D341Med (cell line): Measurements from ENCODE around the gene ETS2.
"Not testable (repeated sequence)": the region's sequence is repeated elsewhere in the genome, so short reads cannot be mapped to it uniquely, and the experiment has no call there.

Experiments
- DNase-seq: peaks from one replicate; pipeline ENCODE4 v3.0.0; 2012; ENCODE audit warnings: low spot score

Gene ETS2

DNA sequence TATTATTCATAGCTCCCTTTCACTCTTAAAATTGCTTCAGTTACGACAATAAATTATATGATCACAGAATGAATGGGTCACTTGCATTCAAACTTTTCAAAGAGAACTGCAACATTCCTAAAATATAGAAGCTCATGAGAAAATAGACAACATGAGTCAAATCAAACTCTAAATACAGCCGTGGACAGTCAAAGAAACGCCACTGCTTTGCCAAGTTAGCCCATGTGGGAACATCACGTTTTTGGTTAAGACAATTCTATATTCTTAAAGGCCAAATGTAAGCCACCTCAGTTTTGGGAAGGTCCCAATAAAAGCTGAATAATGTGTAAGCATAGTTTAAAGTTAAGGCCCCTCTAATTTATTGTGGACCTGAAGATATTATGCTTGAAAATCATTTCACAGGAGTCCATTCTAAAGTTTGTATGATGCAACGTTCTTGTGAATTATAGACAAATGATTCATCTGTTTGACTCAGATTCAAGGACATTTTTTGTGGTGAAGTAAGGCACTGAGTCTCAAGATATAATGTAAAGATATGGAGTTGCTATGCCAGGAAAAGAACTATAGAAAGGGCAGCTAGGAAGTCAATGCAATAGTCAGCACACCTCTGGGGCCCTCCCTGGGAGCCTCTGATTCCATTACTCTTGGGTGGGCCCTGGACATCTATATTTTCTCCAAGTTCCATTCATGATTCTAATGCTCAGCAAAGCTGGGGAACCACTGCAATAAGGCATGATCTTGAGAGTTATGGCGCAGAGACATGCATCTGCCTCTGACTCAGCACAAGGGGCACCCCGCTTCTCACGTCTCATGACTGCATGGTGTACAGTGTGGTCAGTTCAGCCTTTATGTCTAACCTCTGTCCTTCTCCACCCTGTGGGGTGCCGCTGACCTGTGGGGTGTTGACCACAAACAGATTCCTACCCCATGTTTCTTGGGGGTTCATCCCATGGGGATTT is 33.9 kb downstream of the ETS2 start:
- DNase-seq = no peak

DNA sequence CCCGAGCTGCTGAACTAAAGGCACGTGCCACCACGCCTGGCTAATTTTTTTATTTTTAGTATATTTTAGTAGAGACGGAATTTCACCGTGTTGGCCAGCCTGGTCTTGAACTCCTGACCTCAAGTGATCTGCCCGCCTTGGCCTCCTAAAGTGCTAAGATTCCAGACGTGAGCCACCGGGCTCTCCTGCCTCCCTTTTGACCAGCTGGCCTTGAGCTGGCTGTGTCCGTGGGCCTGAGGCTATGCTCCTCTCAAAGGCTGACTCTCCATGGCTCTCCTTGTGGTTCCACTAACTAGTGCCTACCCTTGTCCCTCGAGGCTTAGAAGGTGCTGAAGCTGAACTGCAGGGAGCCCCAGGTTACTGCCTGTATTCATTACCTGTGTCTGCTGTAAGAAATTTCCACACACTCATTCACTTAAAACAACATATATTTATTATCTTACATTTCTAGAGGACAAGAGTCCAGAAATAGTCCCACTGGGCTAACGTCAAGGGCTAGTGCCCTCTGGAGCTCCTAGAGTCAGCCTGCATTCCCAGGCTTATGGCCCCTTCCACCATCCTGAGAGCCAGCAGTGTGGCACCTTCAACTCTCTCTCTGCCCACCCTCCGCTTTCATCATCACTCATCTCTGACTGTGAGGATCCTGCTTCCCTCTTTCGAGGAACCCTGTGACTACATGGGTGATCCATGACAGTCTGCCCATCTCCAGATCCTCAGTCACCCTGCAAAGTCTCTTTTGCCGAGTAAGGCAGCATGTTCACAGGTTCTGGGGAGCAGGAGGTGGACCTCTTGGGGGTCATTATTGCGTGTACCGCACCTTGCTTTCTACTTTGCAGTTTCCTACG is 34.9 kb downstream of the ETS2 start:
- DNase-seq = no peak

DNA sequence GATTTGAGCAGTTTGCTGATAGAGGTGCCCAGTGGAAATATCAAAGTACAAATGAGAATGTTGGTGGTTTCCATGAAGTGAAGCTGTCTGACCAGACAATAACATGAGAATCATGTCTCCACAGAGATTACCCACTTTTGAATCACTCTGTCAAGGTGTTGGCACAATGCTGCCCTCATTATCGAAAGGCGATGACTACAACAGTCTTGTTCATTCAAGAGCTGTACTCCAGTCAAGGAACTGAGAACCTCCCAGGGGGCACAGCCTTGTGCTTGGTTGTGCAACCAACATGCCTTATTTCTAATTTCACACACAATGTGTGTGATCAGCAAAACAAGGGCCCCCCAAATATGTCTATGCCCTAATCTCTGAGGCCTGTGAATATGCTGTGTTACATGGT is 35.7 kb downstream of the ETS2 start:
- DNase-seq = no peak

DNA sequence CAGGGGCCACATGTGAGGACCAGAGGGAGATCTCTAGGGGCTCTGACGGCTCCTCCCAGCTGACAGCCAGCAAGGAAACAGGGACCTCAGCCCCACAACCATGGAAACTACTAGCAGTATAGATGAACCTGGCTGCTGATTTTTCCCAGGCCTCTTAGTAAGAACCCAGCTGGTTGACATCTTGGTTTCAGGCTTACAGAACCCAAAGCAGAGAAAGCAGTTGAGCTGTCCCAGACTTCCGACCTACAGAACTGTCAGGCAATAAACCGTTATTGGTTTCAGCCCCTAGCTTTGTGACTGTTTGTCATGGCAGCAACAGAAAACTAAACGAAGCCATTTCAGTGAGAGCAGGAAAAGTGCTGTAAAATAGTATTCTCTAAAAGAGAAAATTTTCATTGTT is 36.4 kb downstream of the ETS2 start:
- no peak for DNase-seq

DNA sequence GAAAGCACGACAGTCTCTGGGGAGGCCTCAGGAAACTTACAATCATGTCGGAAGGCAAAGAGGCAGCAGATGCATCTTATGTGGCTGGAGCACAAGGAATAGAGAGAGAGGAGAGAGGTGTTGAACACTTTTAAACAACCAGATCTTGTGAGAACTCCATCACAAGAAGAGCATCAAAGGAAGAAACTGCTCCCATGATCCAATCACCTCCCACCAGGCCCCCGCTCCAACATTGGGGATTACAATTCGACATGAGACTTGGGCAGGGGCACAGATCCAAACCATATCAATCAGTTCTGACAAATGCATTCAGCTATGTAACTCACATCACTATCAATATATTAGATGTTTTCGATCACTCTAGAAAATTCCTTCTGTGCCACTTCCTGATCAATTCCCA is 37.6 kb downstream of the ETS2 start:
- no peak for DNase-seq

DNA sequence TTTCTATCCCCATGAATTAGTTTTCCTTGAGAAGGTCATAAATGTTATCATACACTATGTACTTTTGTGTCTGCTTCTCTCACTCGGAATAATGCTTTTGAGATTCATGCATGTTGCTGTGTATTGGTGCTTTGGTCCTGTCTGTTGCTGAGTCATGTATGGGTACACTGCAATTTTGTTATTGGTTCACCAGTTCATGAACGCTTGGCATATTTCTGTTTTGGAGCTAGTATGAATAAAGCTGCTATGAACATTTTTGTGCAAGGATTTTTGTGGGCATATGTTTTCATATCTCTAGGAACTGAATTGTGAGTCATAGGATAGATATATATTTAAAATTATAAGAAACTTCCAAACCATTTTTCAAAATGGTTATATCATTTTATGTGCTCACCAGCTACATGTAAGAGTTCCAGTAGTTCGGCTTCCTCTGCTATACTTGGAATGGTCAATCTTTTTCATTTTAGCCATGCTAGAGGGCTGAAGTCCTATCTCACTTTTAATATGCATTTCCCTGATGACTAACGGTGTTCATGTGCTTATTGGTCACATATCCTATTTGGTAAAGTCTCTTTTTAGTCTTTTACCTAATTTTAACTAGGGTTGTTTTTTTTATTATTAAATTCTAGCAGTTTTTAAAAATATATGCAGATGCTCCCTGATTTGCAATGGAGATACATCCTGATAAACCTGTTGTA is 38.2 kb downstream of the ETS2 start:
- DNase-seq = no peak

DNA sequence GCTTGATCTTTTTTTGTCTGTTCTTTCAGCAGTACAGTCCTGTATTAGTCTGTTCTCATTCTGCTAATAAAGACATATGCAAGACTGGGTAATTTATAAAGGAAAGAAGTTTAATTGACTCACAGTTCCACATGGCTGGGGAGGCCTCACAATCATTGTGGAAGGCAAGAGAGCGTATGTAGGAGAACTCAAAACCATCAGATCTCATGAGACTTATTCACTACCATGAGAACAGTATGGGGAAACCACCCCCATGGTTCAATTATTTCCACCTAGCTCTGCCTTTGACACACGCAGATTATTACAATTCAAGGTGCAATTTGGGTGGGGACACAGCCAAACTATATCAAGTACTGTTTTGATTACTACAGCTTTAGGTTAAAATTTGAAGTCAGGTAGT is 39.6 kb downstream of the ETS2 start:
- DNase-seq = not testable (repeated sequence)

DNA sequence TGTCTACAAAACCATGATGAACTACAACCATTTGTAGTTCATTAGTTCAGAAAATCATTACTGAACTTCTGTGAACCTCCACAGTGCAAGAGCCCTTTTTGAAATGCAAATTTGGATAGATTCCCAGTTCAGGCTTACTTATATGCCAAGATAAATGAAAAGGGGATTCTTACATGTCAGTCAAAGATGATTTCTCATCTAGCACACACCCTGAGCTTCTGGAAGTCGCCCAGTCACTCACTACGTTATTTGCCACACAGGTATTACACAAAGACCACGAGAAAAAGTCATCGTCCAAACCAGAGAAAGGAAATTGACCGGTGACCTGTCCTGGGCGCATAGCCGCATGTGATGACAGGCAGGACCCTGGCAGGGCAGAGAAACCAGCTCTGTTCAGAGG is 41.8 kb downstream of the ETS2 start:
- DNase-seq = no peak

DNA sequence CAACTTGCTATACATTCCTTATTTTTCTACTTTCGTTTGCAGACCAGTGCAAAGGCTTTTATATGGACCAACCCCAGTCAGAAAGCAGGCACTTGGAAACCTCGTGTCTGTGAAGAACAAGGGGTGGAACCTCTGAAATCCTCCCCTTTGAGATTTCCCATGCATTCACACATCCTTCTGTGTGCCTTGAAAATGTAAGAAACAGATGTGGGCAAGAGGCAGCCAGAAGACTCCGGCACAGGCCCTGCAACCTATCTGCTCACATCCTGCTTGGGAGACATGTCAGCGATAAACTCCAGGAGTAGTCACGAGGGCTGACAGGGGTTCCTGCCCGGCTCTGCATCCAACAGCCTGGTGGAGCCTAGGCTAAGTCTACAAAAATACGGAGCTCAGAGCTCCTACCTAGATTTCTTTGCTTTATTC is 42.5 kb downstream of the ETS2 start:
- DNase-seq = no peak

DNA sequence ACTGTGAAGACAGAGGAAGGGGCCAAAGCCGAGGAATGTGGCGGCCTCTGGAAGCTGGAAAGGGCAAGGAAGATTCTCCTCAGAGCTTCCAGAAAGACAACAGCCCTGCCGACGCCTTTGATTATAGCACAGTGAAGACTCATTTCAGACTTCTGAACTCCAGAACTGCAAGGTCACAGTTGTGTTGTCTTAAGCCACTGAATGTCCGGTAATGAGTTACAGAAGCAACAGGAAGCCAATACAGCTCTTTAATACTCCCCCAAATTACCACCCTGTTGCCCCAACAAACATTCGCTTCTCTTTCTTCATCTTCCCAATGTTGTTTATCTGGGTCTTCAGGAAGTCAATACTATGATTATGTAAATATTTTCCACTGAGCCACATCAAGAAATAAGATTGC is 44.0 kb downstream of the ETS2 start:
- DNase-seq = no peak

DNA sequence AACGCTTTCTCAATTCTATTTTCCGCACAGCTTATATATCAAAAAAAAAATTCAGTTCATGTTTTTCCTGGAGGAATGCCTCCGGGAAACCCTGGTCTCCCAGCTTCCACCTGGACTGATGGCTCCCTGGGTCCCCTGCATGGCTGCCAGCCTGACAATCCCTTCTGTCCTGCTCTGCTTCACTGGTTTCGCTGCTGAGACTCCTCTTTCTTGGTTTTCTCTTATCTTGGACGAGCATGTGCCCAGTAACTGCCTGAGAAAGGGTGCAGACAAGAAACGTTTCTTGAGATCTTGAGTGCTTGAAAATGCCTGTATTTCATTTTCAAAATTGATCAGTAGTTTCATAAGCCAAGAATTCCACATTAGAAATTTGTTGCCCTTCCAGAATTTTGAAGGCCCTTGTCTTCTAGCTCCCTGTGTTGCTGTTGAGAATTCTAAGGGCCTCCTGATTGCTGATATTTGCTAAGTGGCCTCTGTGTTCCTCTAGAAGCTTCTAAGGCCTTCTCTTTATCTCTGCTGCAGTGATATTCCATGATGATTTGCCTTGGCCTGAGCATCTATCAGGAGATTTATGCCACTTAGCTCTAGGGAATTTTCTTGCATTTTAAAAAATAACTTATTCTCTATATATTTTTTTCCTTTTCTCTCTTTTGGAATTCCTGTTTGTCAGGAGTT is 44.7 kb downstream of the ETS2 start:
- no peak for DNase-seq

DNA sequence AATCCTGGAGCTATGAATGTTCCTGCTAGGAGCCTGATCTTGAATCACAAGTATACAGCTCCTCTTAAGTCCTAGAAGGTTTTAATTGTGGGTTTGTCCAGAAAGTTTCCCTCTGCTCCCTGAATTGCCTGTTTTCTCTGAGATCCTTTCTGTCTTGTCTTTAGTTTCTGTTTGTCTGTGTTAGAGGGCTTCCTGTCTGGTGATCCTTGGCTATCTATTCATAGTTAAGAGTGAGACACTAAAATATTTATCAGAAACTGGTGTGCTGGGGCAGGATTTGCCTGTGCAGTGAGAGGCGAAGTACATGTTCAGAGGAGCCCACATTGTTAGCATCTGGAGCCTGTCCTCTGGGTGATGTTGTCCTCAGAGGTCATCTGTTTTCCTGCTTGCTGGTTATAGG is 45.4 kb downstream of the ETS2 start:
- DNase-seq = no peak

DNA sequence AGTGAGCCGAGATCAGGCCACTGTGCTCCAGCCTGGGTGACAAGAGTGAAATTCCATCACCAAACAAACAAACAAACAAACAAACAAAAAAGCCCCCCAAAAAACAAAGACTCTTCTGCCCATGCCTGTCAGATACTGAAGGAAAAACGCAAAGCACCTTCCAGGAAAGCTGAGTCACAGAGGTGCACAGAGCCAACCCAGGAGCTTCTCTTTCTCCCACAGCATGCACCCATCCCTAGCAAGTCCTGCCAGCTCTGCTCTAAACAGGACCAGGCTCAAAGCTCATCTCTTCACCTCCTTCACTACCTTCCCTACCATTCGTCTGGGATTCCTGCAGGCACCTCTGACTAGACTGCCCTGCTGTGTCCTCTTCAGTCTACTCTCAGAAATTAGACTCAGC is 46.5 kb downstream of the ETS2 start:
- no peak for DNase-seq

DNA sequence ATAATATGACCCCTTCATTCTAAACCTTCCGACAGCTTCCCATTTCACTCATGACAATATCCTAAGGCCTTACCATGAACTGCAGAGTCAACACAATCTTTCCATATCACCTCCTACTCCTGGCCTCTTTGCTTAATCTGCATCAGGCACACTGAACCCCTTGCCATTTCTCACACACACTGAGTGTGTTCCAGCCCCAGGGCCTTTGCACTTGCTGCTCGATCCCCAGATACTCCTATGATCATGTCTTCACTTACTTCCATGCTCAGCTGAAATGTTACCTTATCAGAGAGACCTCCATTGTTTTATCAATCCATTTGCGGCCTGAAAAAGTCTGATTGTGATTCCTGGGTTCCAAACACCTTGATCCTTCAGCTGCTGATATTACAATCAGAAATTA is 47.0 kb downstream of the ETS2 start:
- no peak for DNase-seq

DNA sequence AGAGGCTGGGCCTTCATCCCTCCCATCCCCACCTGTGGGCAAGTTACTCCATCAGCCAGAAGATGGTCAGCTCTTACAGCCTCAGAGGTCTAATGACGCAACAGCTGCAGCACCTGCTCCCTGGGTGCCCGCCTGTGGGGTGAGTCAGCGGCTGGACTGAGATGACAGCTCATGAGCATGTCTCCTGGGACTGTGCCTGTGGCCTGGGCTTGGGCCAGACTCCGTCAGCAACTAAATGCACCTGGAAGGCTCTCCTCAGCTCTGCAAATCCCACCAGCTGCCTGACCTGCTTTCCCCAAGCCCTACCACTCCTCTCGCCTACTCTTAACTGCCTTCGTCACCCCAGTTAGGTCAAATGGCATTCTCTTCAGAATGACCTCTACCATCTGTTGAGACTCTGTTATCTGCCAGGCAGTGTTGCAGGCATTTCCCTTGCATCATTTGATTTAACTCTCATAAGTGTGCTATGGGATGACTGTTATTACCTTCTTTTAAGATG is 47.7 kb downstream of the ETS2 start:
- DNase-seq = no peak

DNA sequence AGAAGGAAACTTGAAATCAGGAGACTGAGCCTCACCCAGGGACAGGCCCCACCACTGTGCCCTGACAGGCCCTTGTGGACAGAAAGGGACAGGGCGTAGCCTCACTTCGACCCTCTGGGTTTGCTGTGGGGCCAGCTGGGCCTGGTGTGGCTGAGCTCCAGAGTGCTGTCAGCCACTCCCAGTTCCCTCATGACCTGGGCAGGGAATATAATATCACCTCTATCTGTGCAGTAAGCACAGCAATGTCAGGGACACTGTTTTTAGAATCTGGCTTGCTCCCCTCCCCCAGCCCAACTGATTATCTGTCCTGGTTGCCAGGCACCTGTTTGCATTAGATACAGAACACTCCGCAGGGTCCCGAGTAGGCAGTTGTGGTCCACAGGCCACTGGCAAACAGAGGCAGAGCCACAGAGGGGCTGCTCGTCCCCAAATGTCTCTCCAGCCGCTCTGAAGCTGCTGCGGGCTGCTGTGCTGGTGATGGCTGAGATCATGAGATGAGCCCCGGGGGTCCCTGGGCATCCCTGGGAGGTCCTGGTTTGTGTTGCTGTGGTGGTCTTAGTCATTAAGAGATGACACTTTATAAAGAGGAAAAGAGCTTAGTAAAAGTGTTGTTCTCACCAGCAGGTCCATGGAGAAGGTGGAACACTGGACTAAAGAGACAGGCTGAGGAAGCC is 51.6 kb downstream of the ETS2 start:
- DNase-seq = no peak

DNA sequence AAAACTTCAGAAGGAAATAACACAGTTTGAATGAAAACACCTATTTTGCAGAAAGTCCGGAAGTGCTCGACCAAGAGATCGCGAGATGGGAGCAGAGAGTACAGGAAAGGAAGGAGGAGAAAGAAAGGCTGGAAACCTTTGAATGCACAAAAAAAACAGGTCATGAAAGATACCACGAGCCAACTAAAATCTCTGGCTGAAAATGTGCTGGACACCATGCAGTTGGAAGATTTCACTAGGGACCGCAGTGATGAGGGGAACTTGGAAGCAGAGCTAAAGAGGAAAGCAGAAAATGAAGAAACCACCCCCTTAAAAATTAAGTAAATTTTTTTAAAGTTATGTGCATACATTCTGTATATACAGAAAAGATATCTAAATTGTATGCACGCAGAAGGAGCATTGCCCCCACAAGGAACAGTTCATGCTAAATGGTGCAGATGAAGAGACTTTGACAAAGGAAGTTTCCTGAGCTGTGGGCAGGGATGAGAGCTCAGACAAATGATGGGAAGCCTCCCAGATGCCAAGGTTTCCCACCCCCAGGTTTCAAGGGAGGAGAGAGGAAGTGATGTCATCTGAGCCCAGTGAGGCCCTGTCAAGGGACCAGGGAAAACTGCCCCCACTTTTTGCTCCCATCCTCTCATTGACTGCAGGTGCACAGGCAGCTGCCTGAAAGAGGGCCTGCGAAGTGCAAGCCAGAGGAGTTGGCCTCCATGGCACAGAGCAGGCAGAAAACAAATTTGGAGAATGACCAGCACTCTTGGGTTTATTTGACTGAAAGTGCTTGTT is 52.5 kb downstream of the ETS2 start:
- no peak for DNase-seq

DNA sequence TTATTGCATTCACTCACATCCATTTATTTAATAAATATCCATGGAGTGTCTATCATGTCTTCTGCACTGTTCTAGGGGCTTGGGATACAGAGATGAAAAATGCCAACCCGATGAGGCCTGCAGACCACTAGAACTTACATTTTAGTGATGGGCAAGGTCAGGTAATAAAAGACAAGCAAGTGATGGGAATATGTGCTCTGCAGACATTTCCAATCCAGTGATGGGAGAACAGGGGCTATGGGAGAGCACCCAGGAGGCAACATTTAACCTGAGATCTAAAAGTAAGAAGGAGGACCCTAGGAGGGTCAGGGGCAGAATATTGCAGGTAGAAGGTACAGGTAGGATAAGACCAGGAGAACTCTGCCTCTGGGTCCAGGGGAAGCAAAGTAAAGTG is 53.1 kb downstream of the ETS2 start:
- no peak for DNase-seq

DNA sequence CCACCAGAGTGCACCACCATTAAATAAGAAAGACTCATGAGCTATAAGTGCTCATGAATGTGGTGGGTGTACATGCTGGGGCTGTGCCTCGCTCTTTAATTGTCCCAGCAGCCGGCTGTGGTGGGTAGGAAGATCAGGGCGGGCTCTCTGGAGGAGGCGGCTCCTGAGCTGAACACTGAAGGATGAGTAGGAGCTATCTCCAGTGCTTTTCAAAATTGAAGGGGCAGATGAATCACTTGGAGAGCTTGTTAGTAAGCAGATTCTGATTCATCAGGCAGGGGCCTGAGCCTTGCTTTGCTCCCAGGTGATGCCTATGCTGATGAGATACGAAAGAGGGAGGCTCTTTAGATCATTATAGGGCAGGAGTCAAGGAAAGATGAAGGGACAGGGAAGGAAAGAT is 54.1 kb downstream of the ETS2 start:
- DNase-seq = no peak

DNA sequence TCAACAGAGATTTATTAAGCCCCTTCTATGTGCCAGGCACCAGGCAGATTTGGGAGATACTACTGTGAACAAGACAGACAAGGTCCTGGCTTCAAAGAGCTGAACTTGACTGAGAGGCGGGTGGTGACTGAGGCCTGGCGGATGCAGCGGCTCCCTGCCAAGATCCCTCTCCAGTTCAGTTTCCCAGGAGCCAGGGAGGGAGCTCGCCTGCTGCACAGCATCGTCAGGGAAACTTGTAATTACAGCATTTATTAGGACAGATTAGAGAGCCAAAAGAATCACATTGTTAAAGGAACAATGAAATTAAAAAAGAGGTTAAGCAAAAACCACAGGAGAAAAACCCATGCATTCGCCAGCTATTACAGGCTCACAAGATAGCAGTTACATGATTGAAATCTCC is 55.3 kb downstream of the ETS2 start:
- DNase-seq = no peak
